HepG2 (cell line): Measurements from ENCODE around the gene SIGMAR1. TPM values are rescaled to one million over a fixed set of nuclear protein-coding genes. Genes with fewer than 3 reads are reported as not detected.

Experiments used
- ATF1 ChIP-seq: IDR thresholded peaks from 2 replicates; pipeline ENCODE4 v1.6.1; 2016; ENCODE audit warnings: mild to moderate bottlenecking, control low read depth
- CEBPB ChIP-seq: IDR thresholded peaks from 2 replicates; pipeline ENCODE4 v1.6.1; 2011; ENCODE audit warnings: low read depth, low read length, improper control_type of control experiment, borderline replicate concordance
- IRF2 ChIP-seq: IDR thresholded peaks from 2 replicates; pipeline ENCODE4 v1.6.1; 2018; ENCODE audit warnings: missing genetic modification reagents, missing compliant biosample characterization
- ONECUT2 ChIP-seq: sonication (generic); formaldehyde crosslinking; IDR thresholded peaks from 2 replicates; pipeline ENCODE4 v1.4.0; 2020; ENCODE audit warnings: missing genetic modification reagents
- REXO4 ChIP-seq: sonication (generic); formaldehyde crosslinking; IDR thresholded peaks from 2 replicates; pipeline ENCODE4 v1.8.0; 2022; ENCODE audit warnings: missing genetic modification reagents, mild to moderate bottlenecking, borderline replicate concordance
- THAP11 ChIP-seq: IDR thresholded peaks from 2 replicates; pipeline ENCODE4 v1.6.1; 2016; ENCODE audit warnings: missing biosample characterization, missing genetic modification reagents
- TRIM24 ChIP-seq: sonication (generic); formaldehyde crosslinking; IDR thresholded peaks from 2 replicates; pipeline ENCODE4 v1.8.0; 2022; ENCODE audit warnings: mild to moderate bottlenecking, missing genetic modification reagents
- ZBTB21 ChIP-seq: sonication (generic); formaldehyde crosslinking; IDR thresholded peaks from 2 replicates; pipeline ENCODE4 v1.4.0; 2020; ENCODE audit warnings: missing genetic modification reagents
- ZHX2 ChIP-seq, 2 experiments: sonication (generic) in 1 of 2; formaldehyde crosslinking in 1 of 2; IDR thresholded peaks; 2 replicates each; pipeline versions ENCODE4 v1.6.1 to v1.9.0; 2014 to 2022; ENCODE audit warnings: antibody characterized with exemption in 1 of 2, borderline replicate concordance in 1 of 2, inconsistent platforms in 1 of 2, low read depth in 1 of 2, missing genetic modification reagents in 1 of 2
- ZMYM2 ChIP-seq: sonication (generic); formaldehyde crosslinking; IDR thresholded peaks from 2 replicates; pipeline ENCODE4 v1.8.0; 2022; ENCODE audit warnings: mild to moderate bottlenecking, missing genetic modification reagents
- ZNF546 ChIP-seq: sonication (generic); formaldehyde crosslinking; conservative IDR thresholded peaks from 2 replicates; pipeline ENCODE4 v1.8.1; 2023; ENCODE audit warnings: mild to moderate bottlenecking, missing genetic modification reagents
- ZSCAN12 ChIP-seq: sonication (generic); formaldehyde crosslinking; IDR thresholded peaks from 2 replicates; pipeline ENCODE4 v1.9.0; 2021; ENCODE audit warnings: mild to moderate bottlenecking, missing genetic modification reagents
- polyA plus RNA-seq, 8 experiments: library from polyadenylated mRNA; depleted of rRNA in 3 of 8; stranded (reverse) in 7 of 8; unstranded in 1 of 8; fragments of >200 nt; fragmentation: Illumina TruSeq in 4 of 8; extraction: Trizol in 4 of 8; gene quantifications; 2 replicates each; pipeline versions ENCODE4 v1.2.1 to v1.2.3, GENCODE V29; 2011 to 2016; ENCODE audit warnings: low read depth in 4 of 8, missing spikeins in 1 of 8, mixed read lengths in 1 of 8; ENCODE audit not compliant: insufficient read depth in 1 of 8
- total RNA-seq, 5 experiments: library from RNA; depleted of rRNA; stranded (reverse); fragments of >200 nt; fragmentation: Illumina TruSeq; extraction: Trizol; gene quantifications; 2 replicates each; pipeline ENCODE4 v1.2.3, GENCODE V29; 2016; ENCODE audit warnings: low read depth in 1 of 5
- TF ChIP-seq, protein P1 (sequence below): sonication (generic); formaldehyde crosslinking; IDR thresholded peaks from 2 replicates; pipeline ENCODE4 v1.4.0; 2020; ENCODE audit warnings: low read depth, missing genetic modification reagents
- TF ChIP-seq, protein P2 (sequence below): sonication (generic); formaldehyde crosslinking; IDR thresholded peaks from 2 replicates; pipeline ENCODE4 v1.8.0; 2022; ENCODE audit warnings: mild to moderate bottlenecking, missing genetic modification reagents; ENCODE audit not compliant: insufficient replicate concordance

SIGMAR1 gene
- total and polyA plus RNA-seq, 2 of the 13 experiments (the other 11 are each of a cell fraction or from before 2014, with no cell fraction given): 38.9 to 60.8 TPM

- TF ChIP-seq ZHX2 (IDR thresholded peaks at IDR 0.05; ENCODE audit: low read depth) (no peak), ZHX2 (CRISPR knock-in tag; IDR thresholded peaks at IDR 0.05; ENCODE audit: borderline replicate concordance) (no peak), ONECUT2 (CRISPR knock-in tag) (no peak), ZSCAN12 (CRISPR knock-in tag) (no peak), CEBPB (no peak), ATF1 (CRISPR knock-in tag) (peak; percentile 86), ZBTB21 (peak; percentile 64), TRIM24 (CRISPR knock-in tag) (no peak), REXO4 (no peak), IRF2 (CRISPR knock-in tag) (no peak), ZMYM2 (CRISPR knock-in tag) (no peak), THAP11 (CRISPR knock-in tag) (peak; percentile 80), ZNF546 (CRISPR knock-in tag) (0 out of 2 replicates have a peak, but pooled peaks have one; percentile 55)
- TF ChIP-seq, protein P1, sequence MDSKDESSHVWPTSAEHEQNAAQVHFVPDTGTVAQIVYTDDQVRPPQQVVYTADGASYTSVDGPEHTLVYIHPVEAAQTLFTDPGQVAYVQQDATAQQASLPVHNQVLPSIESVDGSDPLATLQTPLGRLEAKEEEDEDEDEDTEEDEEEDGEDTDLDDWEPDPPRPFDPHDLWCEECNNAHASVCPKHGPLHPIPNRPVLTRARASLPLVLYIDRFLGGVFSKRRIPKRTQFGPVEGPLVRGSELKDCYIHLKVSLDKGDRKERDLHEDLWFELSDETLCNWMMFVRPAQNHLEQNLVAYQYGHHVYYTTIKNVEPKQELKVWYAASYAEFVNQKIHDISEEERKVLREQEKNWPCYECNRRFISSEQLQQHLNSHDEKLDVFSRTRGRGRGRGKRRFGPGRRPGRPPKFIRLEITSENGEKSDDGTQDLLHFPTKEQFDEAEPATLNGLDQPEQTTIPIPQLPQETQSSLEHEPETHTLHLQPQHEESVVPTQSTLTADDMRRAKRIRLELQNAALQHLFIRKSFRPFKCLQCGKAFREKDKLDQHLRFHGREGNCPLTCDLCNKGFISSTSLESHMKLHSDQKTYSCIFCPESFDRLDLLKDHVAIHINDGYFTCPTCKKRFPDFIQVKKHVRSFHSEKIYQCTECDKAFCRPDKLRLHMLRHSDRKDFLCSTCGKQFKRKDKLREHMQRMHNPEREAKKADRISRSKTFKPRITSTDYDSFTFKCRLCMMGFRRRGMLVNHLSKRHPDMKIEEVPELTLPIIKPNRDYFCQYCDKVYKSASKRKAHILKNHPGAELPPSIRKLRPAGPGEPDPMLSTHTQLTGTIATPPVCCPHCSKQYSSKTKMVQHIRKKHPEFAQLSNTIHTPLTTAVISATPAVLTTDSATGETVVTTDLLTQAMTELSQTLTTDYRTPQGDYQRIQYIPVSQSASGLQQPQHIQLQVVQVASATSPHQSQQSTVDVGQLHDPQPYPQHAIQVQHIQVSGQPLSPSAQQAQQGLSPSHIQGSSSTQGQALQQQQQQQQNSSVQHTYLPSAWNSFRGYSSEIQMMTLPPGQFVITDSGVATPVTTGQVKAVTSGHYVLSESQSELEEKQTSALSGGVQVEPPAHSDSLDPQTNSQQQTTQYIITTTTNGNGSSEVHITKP (CRISPR knock-in tag): no peak
- TF ChIP-seq, protein P2, sequence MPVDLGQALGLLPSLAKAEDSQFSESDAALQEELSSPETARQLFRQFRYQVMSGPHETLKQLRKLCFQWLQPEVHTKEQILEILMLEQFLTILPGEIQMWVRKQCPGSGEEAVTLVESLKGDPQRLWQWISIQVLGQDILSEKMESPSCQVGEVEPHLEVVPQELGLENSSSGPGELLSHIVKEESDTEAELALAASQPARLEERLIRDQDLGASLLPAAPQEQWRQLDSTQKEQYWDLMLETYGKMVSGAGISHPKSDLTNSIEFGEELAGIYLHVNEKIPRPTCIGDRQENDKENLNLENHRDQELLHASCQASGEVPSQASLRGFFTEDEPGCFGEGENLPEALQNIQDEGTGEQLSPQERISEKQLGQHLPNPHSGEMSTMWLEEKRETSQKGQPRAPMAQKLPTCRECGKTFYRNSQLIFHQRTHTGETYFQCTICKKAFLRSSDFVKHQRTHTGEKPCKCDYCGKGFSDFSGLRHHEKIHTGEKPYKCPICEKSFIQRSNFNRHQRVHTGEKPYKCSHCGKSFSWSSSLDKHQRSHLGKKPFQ (CRISPR knock-in tag): no peak
Measured at GRCh38 chr9:34620061-34620994, 17.3 kb downstream of the SIGMAR1 start, which contains the start of gene DCTN3 (continued).
